ENCODE data around the gene AMIGO1. TPM values are rescaled to one million over a fixed set of nuclear protein-coding genes. Genes with fewer than 3 reads are reported as not detected.
A peak's percentile ranks its signal among the peaks of the same experiment; 100 is the strongest.

AMIGO1 gene
- total RNA-seq, 2 donors from 2014 or later = 11.0 to 15.1 TPM

GRCh38 chr1:109503935-109504334, 5.6 kb downstream of the AMIGO1 start:
- no peak for TF ChIP-seq CTCF (IDR thresholded peaks at IDR 0.05)
- Histone ChIP-seq H3K9me3 (no peaks in the 10 kb centered on the region), H3K27ac (no peak overlapping the region), H3K4me3 (no peak overlapping the region), H3K4me1 (peaks cover 0 to 7% of the 10 kb centered on the region in 2 donors), H3K36me3 (no peaks in the 10 kb centered on the region), H3K27me3 (no peaks in the 10 kb centered on the region)
- DNase-seq (ENCODE audit: low spot score) = no peak

- H3K27ac ChIP-seq = no peak overlapping the region
- H3K27me3 ChIP-seq = no peaks in the 10 kb centered on the region
- H3K4me3 ChIP-seq = no peak overlapping the region
- TF ChIP-seq CTCF (IDR thresholded peaks at IDR 0.05) = no peak
- no peak for DNase-seq (ENCODE audit: low spot score)
- H3K9me3 ChIP-seq = no peaks in the 10 kb centered on the region
- H3K36me3 ChIP-seq = peaks cover 6% of the 10 kb centered on the region
- peaks cover 0 to 10% of the 10 kb centered on the region in 2 donors for H3K4me1 ChIP-seq
Measured at GRCh38 chr1:109502364-109502851, 7.1 kb downstream of the AMIGO1 start.

- no peak overlapping the region for H3K27ac ChIP-seq
- TF ChIP-seq CTCF (IDR thresholded peaks at IDR 0.05) = no peak
- no peaks in the 10 kb centered on the region for H3K9me3 ChIP-seq
- H3K4me3 ChIP-seq = no peak overlapping the region
- peaks cover 0 to 10% of the 10 kb centered on the region in 2 donors for H3K4me1 ChIP-seq
- H3K36me3 ChIP-seq = peaks cover 6% of the 10 kb centered on the region
- no peaks in the 10 kb centered on the region for H3K27me3 ChIP-seq
- no peak for DNase-seq (ENCODE audit: low spot score)
Measured at GRCh38 chr1:109501644-109502363, 7.7 kb downstream of the AMIGO1 start.

GRCh38 chr1:109500941-109501381, 8.6 kb downstream of the AMIGO1 start:
- no peak overlapping the region for H3K27ac ChIP-seq
- no peak for TF ChIP-seq CTCF (IDR thresholded peaks at IDR 0.05)
- peaks cover 13% of the 10 kb centered on the region for H3K36me3 ChIP-seq
- no peak overlapping the region for H3K4me3 ChIP-seq
- H3K4me1 ChIP-seq = peaks cover 0 to 10% of the 10 kb centered on the region in 2 donors
- H3K9me3 ChIP-seq = no peaks in the 10 kb centered on the region
- no peaks in the 10 kb centered on the region for H3K27me3 ChIP-seq
- no peak for DNase-seq (ENCODE audit: low spot score)

GRCh38 chr1:109499661-109500536, 9.6 kb downstream of the AMIGO1 start:
- H3K36me3 ChIP-seq = peaks cover 16% of the 10 kb centered on the region
- no peaks in the 10 kb centered on the region for H3K9me3 ChIP-seq
- DNase-seq (ENCODE audit: low spot score) = no peak
- no peak overlapping the region for H3K4me3 ChIP-seq
- peaks cover 0 to 12% of the 10 kb centered on the region in 2 donors for H3K4me1 ChIP-seq
- H3K27me3 ChIP-seq = no peaks in the 10 kb centered on the region
- H3K27ac ChIP-seq = no peak overlapping the region
- peak in 1 of 2 donors; percentile 34 for TF ChIP-seq CTCF (IDR thresholded peaks at IDR 0.05)
